HG03442 (cell line): ENCODE data around the gene AGAP1.

Experiments used
- ATAC-seq: cut with Tn5 transposase; IDR thresholded peaks from one replicate; pipeline ENCODE4 v1.9.1; 2021; ENCODE audit warnings: mild to moderate bottlenecking, moderate library complexity; ENCODE audit not compliant: unreplicated experiment

Gene AGAP1

GRCh38 chr2:235970204-235971040, 476.6 kb downstream of the AGAP1 start:
- no peak for ATAC-seq

- no peak for ATAC-seq
Measured at GRCh38 chr2:235976516-235976915, 482.7 kb downstream of the AGAP1 start.

GRCh38 chr2:235976956-235977355, 483.1 kb downstream of the AGAP1 start:
- no peak for ATAC-seq

- no peak for ATAC-seq
Measured at GRCh38 chr2:235977445-235977844, 483.6 kb downstream of the AGAP1 start.

GRCh38 chr2:235978022-235978421, 484.2 kb downstream of the AGAP1 start:
- no peak for ATAC-seq

GRCh38 chr2:235979037-235979436, 485.2 kb downstream of the AGAP1 start:
- no peak for ATAC-seq

GRCh38 chr2:235979753-235980435, 486.1 kb downstream of the AGAP1 start:
- no peak for ATAC-seq

- ATAC-seq: no peak
Measured at GRCh38 chr2:235981631-235982030, 487.8 kb downstream of the AGAP1 start.

- ATAC-seq: no peak
Measured at GRCh38 chr2:235983016-235983415, 489.2 kb downstream of the AGAP1 start.

GRCh38 chr2:235984552-235984951, 490.7 kb downstream of the AGAP1 start:
- ATAC-seq: no peak

- no peak for ATAC-seq
Measured at GRCh38 chr2:235986361-235986760, 492.5 kb downstream of the AGAP1 start.

- no peak for ATAC-seq
Measured at GRCh38 chr2:235988271-235989015, 494.6 kb downstream of the AGAP1 start.

GRCh38 chr2:235989591-235989990, 495.7 kb downstream of the AGAP1 start:
- ATAC-seq: no peak

- no peak for ATAC-seq
Measured at GRCh38 chr2:235990344-235990743, 496.5 kb downstream of the AGAP1 start.

- ATAC-seq: no peak
Measured at GRCh38 chr2:235992024-235992423, 498.2 kb downstream of the AGAP1 start.

GRCh38 chr2:235996419-235996818, 502.6 kb downstream of the AGAP1 start:
- ATAC-seq: no peak

GRCh38 chr2:235999011-235999410, 505.2 kb downstream of the AGAP1 start:
- ATAC-seq: no peak

- ATAC-seq: no peak
Measured at GRCh38 chr2:236001166-236001828, 507.5 kb downstream of the AGAP1 start.

GRCh38 chr2:236001854-236002253, 508.0 kb downstream of the AGAP1 start:
- no peak for ATAC-seq

GRCh38 chr2:236008006-236008405, 514.2 kb downstream of the AGAP1 start:
- ATAC-seq: no peak

GRCh38 chr2:236008857-236009256, 515.0 kb downstream of the AGAP1 start:
- no peak for ATAC-seq
